HT1080 (cell line): ENCODE data around the gene COL11A1. TPM values are rescaled to one million over a fixed set of nuclear protein-coding genes. Genes with fewer than 3 reads are reported as not detected.
A peak's percentile ranks its signal among the peaks of the same experiment; 100 is the strongest.
"Not testable (repeated sequence)": the region's sequence is repeated elsewhere in the genome, so short reads cannot be mapped to it uniquely, and the experiment has no call there.

ENCODE experiments used
- DNase-seq: peaks from one replicate; pipeline ENCODE4 v3.0.0-alpha.2; 2015; ENCODE audit warnings: low read depth
- polyA plus RNA-seq, 2 experiments: library from polyadenylated mRNA; depleted of rRNA; stranded (reverse); fragments of >200 nt; gene quantifications; 2 replicates each; pipeline ENCODE4 v1.2.3, GENCODE V29; 2015
- total RNA-seq: library from RNA; depleted of rRNA; stranded (reverse); fragments of >200 nt; shearing (Covaris generic); gene quantifications from 2 replicates; pipeline ENCODE4 v1.2.3, GENCODE V29; 2014; rRNA removed

Gene COL11A1
- 0.10 and 0.71 TPM in 2 replicates for total RNA-seq
- 0.02 and 0.11 TPM in 2 replicates for polyA plus RNA-seq (2015; cell fraction: cytosol; rRNA removed)
- polyA plus RNA-seq (2015; cell fraction: nucleus; rRNA removed), result 0.06 and 0.26 TPM in 2 replicates

GRCh38 chr1:103108376-103109150 is at the start of gene COL11A1:
COL11A1 (minus strand) TSS chr1:103108522; CDS start chr1:103108178, 344 bp downstream.
- no peak for DNase-seq

GRCh38 chr1:103156966-103157365 is 48.6 kb upstream of the COL11A1 start:
- peak; percentile 40 for DNase-seq

- no peak for DNase-seq
Observed at GRCh38 chr1:103146166-103146565, 37.8 kb upstream of the COL11A1 start.

GRCh38 chr1:103145449-103145848 is 37.1 kb upstream of the COL11A1 start:
- no peak for DNase-seq

GRCh38 chr1:103144681-103145080 is 36.4 kb upstream of the COL11A1 start:
- no peak for DNase-seq

- peak; percentile 30 for DNase-seq
Observed at GRCh38 chr1:103142461-103142860, 34.1 kb upstream of the COL11A1 start.

- DNase-seq, result no peak
Observed at GRCh38 chr1:103129796-103130195, 21.5 kb upstream of the COL11A1 start.

GRCh38 chr1:103129255-103129654 is 20.9 kb upstream of the COL11A1 start:
- peak; percentile 41 for DNase-seq

GRCh38 chr1:103128256-103128655 is 19.9 kb upstream of the COL11A1 start:
- DNase-seq, result not testable (repeated sequence)

- DNase-seq, result no peak
Observed at GRCh38 chr1:103125219-103125618, 16.9 kb upstream of the COL11A1 start.

- no peak for DNase-seq
Observed at GRCh38 chr1:103122983-103123720, 14.8 kb upstream of the COL11A1 start.

GRCh38 chr1:103120981-103121380 is 12.7 kb upstream of the COL11A1 start:
- no peak for DNase-seq

GRCh38 chr1:103112546-103112945 is 4.2 kb upstream of the COL11A1 start:
- DNase-seq, result no peak

GRCh38 chr1:103111926-103112325 is 3.6 kb upstream of the COL11A1 start:
- DNase-seq, result peak; percentile 45

- no peak for DNase-seq
Observed at GRCh38 chr1:103110701-103111100, 2.4 kb upstream of the COL11A1 start.

GRCh38 chr1:103109311-103109920 is 1.1 kb upstream of the COL11A1 start:
- no peak for DNase-seq

GRCh38 chr1:103107741-103108375 is 464 bp downstream of the COL11A1 start:
- no peak for DNase-seq

GRCh38 chr1:103106426-103107341 is 1.6 kb downstream of the COL11A1 start:
- peak; percentile 49 for DNase-seq

- DNase-seq, result no peak
Observed at GRCh38 chr1:103101399-103101798, 6.9 kb downstream of the COL11A1 start.

- no peak for DNase-seq
Observed at GRCh38 chr1:103089221-103089620, 19.1 kb downstream of the COL11A1 start.
